Adrenal gland (tissue), 5 donors: ENCODE measurements around the gene TBC1D21.

Experiments
- CTCF ChIP-seq, 6 experiments: fragments of 450-650 bp in 4 of 6; fragments of 200-600 bp in 2 of 6; sonication (generic) in 1 of 6; IDR thresholded peaks; 1 replicate in 5 of 6; 2 replicates in 1 of 6; pipeline versions ENCODE4 v1.5.1 to v1.8.0; 2016 to 2021; ENCODE audit warnings: antibody characterized with exemption in 6 of 6, mild to moderate bottlenecking in 2 of 6, moderate library complexity in 1 of 6
- POLR2A ChIP-seq, 2 donors: fragments of 450-650 bp; IDR thresholded peaks; one replicate each; pipeline ENCODE4 v1.6.1; 2017; ENCODE audit warnings: antibody characterized with exemption in 2 of 2, mild to moderate bottlenecking in 2 of 2, moderate library complexity in 1 of 2
- donor health status: DM: no; HTN: no; CAD: no.

- no peak for TF ChIP-seq CTCF (IDR thresholded peaks at IDR 0.05)
- TF ChIP-seq POLR2A (IDR thresholded peaks at IDR 0.05) = no peak
Observed at GRCh38 chr15:73862276-73862675, 11.1 kb upstream of the TBC1D21 start.
